ENCODE data around the gene GLT1D1. TPM values are rescaled to one million over a fixed set of nuclear protein-coding genes. Genes with fewer than 3 reads are reported as not detected.
"Not testable (repeated sequence)": the region's sequence is repeated elsewhere in the genome, so short reads cannot be mapped to it uniquely, and the experiment has no call there.

GLT1D1 gene
- total RNA-seq, 4 donors from 2014 or later: 1.0 to 4.9 (median 3.0) TPM

GRCh38 chr12:128844031-128844635, 9.1 kb upstream of the GLT1D1 start:
- no peaks in the 10 kb centered on the region for H3K9me3 ChIP-seq
- intact Hi-C loops (cut with DNase I; ENCODE audit: low total_unique reads) (no loop called here), in situ Hi-C loops (cut with MboI; ENCODE audit: low sequenced_read_pairs in 4 of 4) (no loop called here)
- DNase-seq: no peak
- H3K4me1 ChIP-seq: no peaks in the 10 kb centered on the region
- ATAC-seq: no peak
- H3K36me3 ChIP-seq: no peaks in the 10 kb centered on the region
- TF ChIP-seq POLR2A (IDR thresholded peaks at IDR 0.05) (no peak), CTCF (IDR thresholded peaks at IDR 0.05 in 4 of 5, conservative IDR thresholded peaks at IDR 0.05 in 1 of 5) (no peak)
- no peak overlapping the region for H3K4me3 ChIP-seq
- no peak overlapping the region for H3K27ac ChIP-seq
- no peaks in the 10 kb centered on the region for H3K27me3 ChIP-seq

GRCh38 chr12:128846671-128847070, 6.6 kb upstream of the GLT1D1 start:
- intact Hi-C loops (cut with DNase I; ENCODE audit: low total_unique reads); H3K36me3 ChIP-seq: not testable (repeated sequence)

GRCh38 chr12:128848371-128848770, 4.9 kb upstream of the GLT1D1 start:
- intact Hi-C loops (cut with DNase I; ENCODE audit: low total_unique reads) (no loop called here), in situ Hi-C loops (cut with MboI; ENCODE audit: low sequenced_read_pairs in 4 of 4) (no loop called here)
- TF ChIP-seq CTCF (IDR thresholded peaks at IDR 0.05 in 4 of 5, conservative IDR thresholded peaks at IDR 0.05 in 1 of 5) (no peak), POLR2A (IDR thresholded peaks at IDR 0.05) (no peak)
- Histone ChIP-seq H3K9me3 (no peaks in the 10 kb centered on the region), H3K4me3 (no peak overlapping the region), H3K27ac (no peak overlapping the region), H3K36me3 (no peaks in the 10 kb centered on the region), H3K4me1 (no peaks in the 10 kb centered on the region), H3K27me3 (no peaks in the 10 kb centered on the region)
- DNase-seq (no peak), ATAC-seq (no peak)

More at GRCh38 chr12:128846671-128847070, 6.6 kb upstream of the GLT1D1 start:
- H3K9me3 ChIP-seq; H3K27me3 ChIP-seq; H3K27ac ChIP-seq; DNase-seq; in situ Hi-C loops (cut with MboI; ENCODE audit: low sequenced_read_pairs in 4 of 4); ATAC-seq; H3K4me1 ChIP-seq; H3K4me3 ChIP-seq: not testable (repeated sequence)

- H3K9me3 ChIP-seq; ATAC-seq; DNase-seq; H3K4me1 ChIP-seq; H3K36me3 ChIP-seq; intact Hi-C loops (cut with DNase I; ENCODE audit: low total_unique reads); H3K27me3 ChIP-seq; in situ Hi-C loops (cut with MboI; ENCODE audit: low sequenced_read_pairs in 4 of 4); H3K4me3 ChIP-seq; H3K27ac ChIP-seq: not testable (repeated sequence)
These were observed 3.5 kb upstream of the GLT1D1 start for GRCh38 chr12:128849806-128850205.

- no peak for ATAC-seq
- H3K4me1 ChIP-seq: no peaks in the 10 kb centered on the region
- no peaks in the 10 kb centered on the region for H3K9me3 ChIP-seq
- H3K27me3 ChIP-seq: peaks cover 2 to 6% (median 6%) of the 10 kb centered on the region in 3 donors
- no peak overlapping the region for H3K4me3 ChIP-seq
- H3K36me3 ChIP-seq: no peaks in the 10 kb centered on the region
- in situ Hi-C loops (cut with MboI; ENCODE audit: low sequenced_read_pairs in 4 of 4): no loop called here
- intact Hi-C loops (cut with DNase I; ENCODE audit: low total_unique reads): no loop called here
- H3K27ac ChIP-seq: no peak overlapping the region
- no peak for DNase-seq
- TF ChIP-seq POLR2A (IDR thresholded peaks at IDR 0.05) (no peak), CTCF (IDR thresholded peaks at IDR 0.05 in 4 of 5, conservative IDR thresholded peaks at IDR 0.05 in 1 of 5) (no peak)
These were observed 2.9 kb upstream of the GLT1D1 start for GRCh38 chr12:128850400-128850799.

GRCh38 chr12:128851429-128851828, 1.8 kb upstream of the GLT1D1 start:
- H3K4me3 ChIP-seq; ATAC-seq; H3K4me1 ChIP-seq; in situ Hi-C loops (cut with MboI; ENCODE audit: low sequenced_read_pairs in 4 of 4); H3K9me3 ChIP-seq; intact Hi-C loops (cut with DNase I; ENCODE audit: low total_unique reads); H3K27ac ChIP-seq; DNase-seq; H3K27me3 ChIP-seq; H3K36me3 ChIP-seq: not testable (repeated sequence)

Measured in gastrocnemius medialis (tissue), 4 donors.